Measurements from ENCODE around the gene MLX.
"Not testable (repeated sequence)": the region's sequence is repeated elsewhere in the genome, so short reads cannot be mapped to it uniquely, and the experiment has no call there.

MLX gene

DNA sequence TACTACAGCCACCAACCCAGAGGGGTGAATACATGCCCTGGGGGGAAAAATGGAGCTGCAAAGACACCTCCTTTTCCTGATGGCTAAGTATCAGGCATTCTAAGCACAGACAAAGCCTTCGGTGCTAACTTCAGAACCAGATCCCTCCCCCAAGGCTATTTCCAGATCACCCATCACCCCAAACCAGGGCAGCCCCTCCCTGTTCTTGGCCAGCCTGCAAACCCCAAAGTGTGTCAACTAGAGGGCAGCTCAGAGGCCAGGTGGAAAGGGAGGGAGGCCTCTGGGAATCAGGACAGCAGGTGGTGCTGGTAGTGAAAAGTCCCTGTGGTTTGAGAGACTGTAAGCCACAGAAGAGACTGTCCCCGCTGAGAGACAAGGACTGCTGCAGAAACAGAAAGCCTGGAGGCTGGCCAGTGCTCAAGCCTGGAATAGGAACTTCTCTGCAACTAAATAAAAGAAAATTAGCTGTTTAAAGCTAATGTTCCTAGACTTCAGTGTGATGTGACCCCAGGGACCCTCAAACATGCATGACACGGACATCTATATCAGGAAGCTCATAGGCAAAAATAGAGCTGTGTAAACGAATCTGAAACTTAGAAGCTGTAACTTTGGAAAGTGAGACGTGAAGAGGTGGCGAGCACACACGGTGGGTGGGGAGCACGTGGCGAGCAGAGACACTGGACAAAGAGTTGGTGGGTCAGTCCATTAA lies 51.7 kb downstream of the MLX start:
- Histone ChIP-seq H3K4me2 (ENCODE audit: low read length) (no peak overlapping the region), H3K9me3 (replicated peaks; ENCODE audit: low read length) (no peaks in the 10 kb centered on the region), H3K27me3 (ENCODE audit: control insufficient read depth, insufficient read depth, low read length) (no peaks in the 10 kb centered on the region), H3K4me1 (ENCODE audit: control insufficient read depth, insufficient read depth, low read length) (peaks cover 6% of the 10 kb centered on the region), H3K4me3 (ENCODE audit: low read length) (no peak overlapping the region), H3K9ac (ENCODE audit: low read depth, low read length) (no peak overlapping the region), H3K36me3 (ENCODE audit: insufficient read depth, low read length) (peaks cover 21% of the 10 kb centered on the region)

DNA sequence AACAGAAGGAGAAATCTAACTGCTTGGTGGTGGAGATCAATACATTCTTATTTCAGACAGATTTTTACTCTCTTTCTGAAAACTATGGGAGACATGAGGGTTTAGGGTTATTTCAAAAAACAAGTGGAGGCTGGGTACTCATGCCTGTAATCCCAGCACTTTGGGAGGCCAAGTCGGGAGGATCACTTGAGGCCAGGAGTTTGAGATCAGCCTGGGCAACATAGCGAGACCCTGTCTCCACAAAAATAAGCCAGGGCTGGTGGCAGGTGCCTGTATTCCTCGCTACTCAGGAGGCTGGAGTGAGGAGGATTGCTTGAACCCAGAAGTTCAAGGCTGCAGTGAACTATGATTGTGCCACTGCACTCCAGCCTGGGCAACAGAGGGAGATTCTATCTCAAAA lies 55.1 kb downstream of the MLX start:
- peaks cover 11% of the 10 kb centered on the region for H3K4me1 ChIP-seq (ENCODE audit: control insufficient read depth, insufficient read depth, low read length)

More for the DNA sequence above, 55.1 kb downstream of the MLX start:
- H3K4me3 ChIP-seq (ENCODE audit: low read length); H3K9ac ChIP-seq (ENCODE audit: low read depth, low read length); H3K36me3 ChIP-seq (ENCODE audit: insufficient read depth, low read length); H3K9me3 ChIP-seq (replicated peaks; ENCODE audit: low read length); H3K4me2 ChIP-seq (ENCODE audit: low read length); H3K27me3 ChIP-seq (ENCODE audit: control insufficient read depth, insufficient read depth, low read length): not testable (repeated sequence)

Data from skeletal muscle satellite cell (primary cell).